Inflammatory macrophage treated with lipopolysaccharide for 4 hours (primary cell): ENCODE results near the gene ADCY1.
A peak's percentile ranks its signal among the peaks of the same experiment; 100 is the strongest.
"Not testable (repeated sequence)": the region's sequence is repeated elsewhere in the genome, so short reads cannot be mapped to it uniquely, and the experiment has no call there.

Experiments used
- DNase-seq: peaks from one replicate; pipeline ENCODE4 v3.0.0-alpha.2; 2020

Gene ADCY1

GRCh38 chr7:45715471-45716352, 141.5 kb downstream of the ADCY1 start:
- DNase-seq, result no peak

- DNase-seq, result no peak
Observed at GRCh38 chr7:45716380-45717203, 142.4 kb downstream of the ADCY1 start.

GRCh38 chr7:45717537-45718235, 143.5 kb downstream of the ADCY1 start:
- no peak for DNase-seq

GRCh38 chr7:45718464-45719330, 144.5 kb downstream of the ADCY1 start:
- no peak for DNase-seq

- DNase-seq, result no peak
Observed at GRCh38 chr7:45720989-45721388, 146.8 kb downstream of the ADCY1 start.

- DNase-seq, result no peak
Observed at GRCh38 chr7:45721686-45722598, 147.8 kb downstream of the ADCY1 start.

GRCh38 chr7:45725231-45725630, 151.1 kb downstream of the ADCY1 start:
- DNase-seq, result not testable (repeated sequence)

- DNase-seq, result no peak
Observed at GRCh38 chr7:45726883-45727282, 152.7 kb downstream of the ADCY1 start.

GRCh38 chr7:45731692-45732443, 157.7 kb downstream of the ADCY1 start:
- DNase-seq, result peak; percentile 53

- DNase-seq, result not testable (repeated sequence)
Observed at GRCh38 chr7:45738920-45739319, 164.8 kb downstream of the ADCY1 start.

GRCh38 chr7:45740573-45740972, 166.4 kb downstream of the ADCY1 start:
- not testable (repeated sequence) for DNase-seq

GRCh38 chr7:45748976-45749375, 174.8 kb downstream of the ADCY1 start:
- not testable (repeated sequence) for DNase-seq

GRCh38 chr7:45751352-45751751, 177.2 kb downstream of the ADCY1 start:
- not testable (repeated sequence) for DNase-seq

- not testable (repeated sequence) for DNase-seq
Observed at GRCh38 chr7:45756333-45756732, 182.2 kb downstream of the ADCY1 start.

GRCh38 chr7:45756757-45757156, 182.6 kb downstream of the ADCY1 start:
- DNase-seq, result not testable (repeated sequence)

- DNase-seq, result not testable (repeated sequence)
Observed at GRCh38 chr7:45759464-45759863, 185.3 kb downstream of the ADCY1 start.

- not testable (repeated sequence) for DNase-seq
Observed at GRCh38 chr7:45761545-45762205, 187.5 kb downstream of the ADCY1 start.

- peak; percentile 1 for DNase-seq
Observed at GRCh38 chr7:45762225-45762994, 188.2 kb downstream of the ADCY1 start.
